ENCODE data around the gene SLC36A2. TPM values are rescaled to one million over a fixed set of nuclear protein-coding genes. Genes with fewer than 3 reads are reported as not detected.

Gene SLC36A2
- total and polyA plus RNA-seq, 2 donors (not counting 1 experiment from before 2014, with no cell fraction given): not detected

GRCh38 chr5:151357097-151357496 is 9.7 kb upstream of the SLC36A2 start:
- Histone ChIP-seq H3K36me3 (replicated peaks in 1 of 2; ENCODE audit: control extremely low read depth in 1 of 2, control insufficient read depth in 1 of 2, extremely low read depth in 1 of 2, insufficient read depth in 2 of 2, low read length in 1 of 2) (no peaks in the 10 kb centered on the region), H2AFZ (ENCODE audit: insufficient read depth, low read depth, low read length, poor library complexity, severe bottlenecking) (no peak overlapping the region), H3K9me3 (ENCODE audit: control extremely low read depth in 1 of 3, control insufficient read depth in 2 of 3, insufficient read depth in 1 of 3, low read length in 2 of 3) (peaks cover 0 to under 1% (median 0%) of the 10 kb centered on the region in 3 donors), H3K4me1 (ENCODE audit: control insufficient read depth in 2 of 2, insufficient read depth in 2 of 2, low read length in 2 of 2) (no peaks in the 10 kb centered on the region), H3K9ac (ENCODE audit: low read length) (no peak overlapping the region), H3K4me2 (replicated peaks; ENCODE audit: low read depth, low read length, poor library complexity, severe bottlenecking) (no peak overlapping the region), H3K79me2 (ENCODE audit: control insufficient read depth, insufficient read depth, low read length) (no peaks in the 10 kb centered on the region), H3K27ac (ENCODE audit: low read length in 2 of 2) (no peak overlapping the region), H3K27me3 (replicated peaks in 1 of 4; ENCODE audit: control extremely low read depth in 1 of 4, control insufficient read depth in 3 of 4, insufficient read depth in 4 of 4, low read length in 3 of 4) (peaks cover 0 to 3% (median 0%) of the 10 kb centered on the region in 4 experiments), H4K20me1 (ENCODE audit: control insufficient read depth, insufficient read depth, low read length, poor library complexity, severe bottlenecking) (no peaks in the 10 kb centered on the region), H3K4me3 (ENCODE audit: control extremely low read depth in 1 of 5, extremely low read depth in 1 of 5, insufficient read depth in 1 of 5, low read depth in 2 of 5, low read length in 4 of 5) (no peak overlapping the region)
- intact Hi-C loops (cut with micrococcal nuclease): no loop called here
- Mint-ChIP-seq H3K4me1 (no peaks in the 10 kb centered on the region), H3K27ac (no peak overlapping the region), H3K4me3 (no peak overlapping the region), H3K27me3 (peaks cover 33% of the 10 kb centered on the region), H3K9me3 (ENCODE audit: insufficient read depth) (peaks cover 2% of the 10 kb centered on the region)
- no peak for DNase-seq
- WGBS (ENCODE audit: insufficient coverage): no CpG with 5 or more reads among the region's 3 CpGs
- ChIA-PET CTCF (no interaction called here), POLR2A (no interaction called here)
- no peak for ATAC-seq (ENCODE audit: low read depth)
- no peak for TF ChIP-seq EZH2 (IDR thresholded peaks at IDR 0.05; ENCODE audit: borderline replicate concordance, insufficient read depth, low read depth, low read length, poor library complexity, severe bottlenecking)

GRCh38 chr5:151351671-151352070 is 4.3 kb upstream of the SLC36A2 start:
- no peak for TF ChIP-seq CTCF (IDR thresholded peaks at IDR 0.05)
- TF ChIP-seq EZH2 (IDR thresholded peaks at IDR 0.05; ENCODE audit: borderline replicate concordance, insufficient read depth, low read depth, low read length, poor library complexity, severe bottlenecking): no peak
- ATAC-seq (ENCODE audit: low read depth) (no peak), DNase-seq (no peak)
- Histone ChIP-seq H2AFZ (ENCODE audit: insufficient read depth, low read depth, low read length, poor library complexity, severe bottlenecking) (no peak overlapping the region), H3K27ac (ENCODE audit: low read length in 2 of 2) (no peak overlapping the region), H3K9ac (ENCODE audit: low read length) (no peak overlapping the region), H3K9me3 (ENCODE audit: control extremely low read depth in 1 of 3, control insufficient read depth in 2 of 3, insufficient read depth in 1 of 3, low read length in 2 of 3) (no peaks in the 10 kb centered on the region), H3K27me3 (replicated peaks in 1 of 4; ENCODE audit: control extremely low read depth in 1 of 4, control insufficient read depth in 3 of 4, insufficient read depth in 4 of 4, low read length in 3 of 4) (peaks cover 0 to 3% (median 2%) of the 10 kb centered on the region in 4 experiments), H4K20me1 (ENCODE audit: control insufficient read depth, insufficient read depth, low read length, poor library complexity, severe bottlenecking) (no peaks in the 10 kb centered on the region), H3K4me2 (replicated peaks; ENCODE audit: low read depth, low read length, poor library complexity, severe bottlenecking) (no peak overlapping the region), H3K4me1 (ENCODE audit: control insufficient read depth in 2 of 2, insufficient read depth in 2 of 2, low read length in 2 of 2) (no peaks in the 10 kb centered on the region), H3K36me3 (replicated peaks in 1 of 2; ENCODE audit: control extremely low read depth in 1 of 2, control insufficient read depth in 1 of 2, extremely low read depth in 1 of 2, insufficient read depth in 2 of 2, low read length in 1 of 2) (no peaks in the 10 kb centered on the region), H3K4me3 (ENCODE audit: control extremely low read depth in 1 of 5, extremely low read depth in 1 of 5, insufficient read depth in 1 of 5, low read depth in 2 of 5, low read length in 4 of 5) (no peak overlapping the region), H3K79me2 (ENCODE audit: control insufficient read depth, insufficient read depth, low read length) (no peaks in the 10 kb centered on the region)
- ChIA-PET POLR2A (no interaction called here), CTCF (no interaction called here)
- Mint-ChIP-seq H3K9me3 (ENCODE audit: insufficient read depth) (no peaks in the 10 kb centered on the region), H3K27ac (no peak overlapping the region), H3K4me1 (no peaks in the 10 kb centered on the region), H3K27me3 (peaks cover 60% of the 10 kb centered on the region), H3K4me3 (no peak overlapping the region)
- intact Hi-C loops (cut with micrococcal nuclease): no loop called here
- WGBS (ENCODE audit: insufficient coverage): 100% methylated on average over 1 of the region's 1 CpG

Data from B cell (primary cell).